ENCODE results near the gene CMPK2. TPM values are rescaled to one million over a fixed set of nuclear protein-coding genes. Genes with fewer than 3 reads are reported as not detected.

The CMPK2 gene
- total RNA-seq, 3 donors from 2014 or later (not counting 1 experiment from before 2014, with no cell fraction given): 5.8 to 11.4 (median 8.6) TPM

- Mint-ChIP-seq H3K27me3 (ENCODE audit: low read depth in 2 of 2) (peaks cover 23 to 24% of the 10 kb centered on the region in 2 donors), H3K4me1 (no peaks in the 10 kb centered on the region), H3K27ac (no peak overlapping the region), H3K4me3 (no peak overlapping the region), H3K36me3 (no peaks in the 10 kb centered on the region), H3K9me3 (no peaks in the 10 kb centered on the region)
- intact Hi-C loops (cut with micrococcal nuclease): no loop called here
- Histone ChIP-seq H3K4me1 (ENCODE audit: control insufficient read depth, insufficient read depth, low read length) (no peaks in the 10 kb centered on the region), H3K36me3 (ENCODE audit: control insufficient read depth, insufficient read depth, low read length) (no peaks in the 10 kb centered on the region), H3K27me3 (ENCODE audit: control insufficient read depth, insufficient read depth, low read length) (no peaks in the 10 kb centered on the region), H3K27ac (ENCODE audit: low read length) (no peak overlapping the region), H3K9me3 (ENCODE audit: control insufficient read depth, insufficient read depth, low read length) (no peaks in the 10 kb centered on the region), H3K4me3 (ENCODE audit: low read length) (no peak overlapping the region)
- ATAC-seq (no peak), DNase-seq (no peak)
- WGBS (ENCODE audit: insufficient coverage): 63% methylated on average over 5 of the region's 5 CpGs
- TF ChIP-seq CTCF (IDR thresholded peaks at IDR 0.05): no peak
Measured at GRCh38 chr2:6800553-6800952, 65.2 kb downstream of the CMPK2 start.

Other genes with a start within 250 kb of the CMPK2 start
- gene RSAD2, start 11.9 kb upstream of the CMPK2 start, total RNA-seq: 10 to 100 TPM in 1 of 3 donors, 1 to 10 TPM in 2; 7.9 to 12.0 (median 9.4) TPM
- 10 to 100 TPM; 17.3 to 36.7 (median 19.0) TPM for gene RNF144A, start 51.5 kb upstream of the CMPK2 start, total RNA-seq